WTC11 (cell line): ENCODE data around the gene NAV2.

Source experiments
- FOXP1 ChIP-seq: sonication (generic); formaldehyde crosslinking; IDR thresholded peaks from 2 replicates; pipeline ENCODE4 v1.8.0; 2022; ENCODE audit warnings: missing genetic modification reagents, mild to moderate bottlenecking, moderate library complexity, borderline replicate concordance
- MYBL2 ChIP-seq: sonication (generic); formaldehyde crosslinking; IDR thresholded peaks from 2 replicates; pipeline ENCODE4 v1.8.1; 2023; ENCODE audit warnings: mild to moderate bottlenecking, moderate library complexity, missing genetic modification reagents
- SP1 ChIP-seq: sonication (generic); formaldehyde crosslinking; conservative IDR thresholded peaks from 2 replicates; pipeline ENCODE4 v1.8.1; 2022; ENCODE audit warnings: missing genetic modification reagents
- TF ChIP-seq, protein P1 (sequence below): sonication (generic); formaldehyde crosslinking; IDR thresholded peaks from 2 replicates; pipeline ENCODE4 v1.8.0; 2022; ENCODE audit warnings: missing genetic modification reagents
- TF ChIP-seq, protein P2 (sequence below): fragments of 200-600 bp; IDR thresholded peaks from 2 replicates; pipeline ENCODE4 v1.8.0; 2022; ENCODE audit warnings: antibody characterized with exemption
- TF ChIP-seq, protein P3 (sequence below): fragments of 250-450 bp; sonication (Bioruptor Pico); IDR thresholded peaks from 2 replicates; pipeline ENCODE4 v1.9.0; 2021; ENCODE audit warnings: mild to moderate bottlenecking
- TF ChIP-seq, protein P4 (sequence below): sonication (generic); formaldehyde crosslinking; IDR thresholded peaks from 2 replicates; pipeline ENCODE4 v1.8.1; 2023; ENCODE audit warnings: mild to moderate bottlenecking, missing genetic modification reagents

DNA sequence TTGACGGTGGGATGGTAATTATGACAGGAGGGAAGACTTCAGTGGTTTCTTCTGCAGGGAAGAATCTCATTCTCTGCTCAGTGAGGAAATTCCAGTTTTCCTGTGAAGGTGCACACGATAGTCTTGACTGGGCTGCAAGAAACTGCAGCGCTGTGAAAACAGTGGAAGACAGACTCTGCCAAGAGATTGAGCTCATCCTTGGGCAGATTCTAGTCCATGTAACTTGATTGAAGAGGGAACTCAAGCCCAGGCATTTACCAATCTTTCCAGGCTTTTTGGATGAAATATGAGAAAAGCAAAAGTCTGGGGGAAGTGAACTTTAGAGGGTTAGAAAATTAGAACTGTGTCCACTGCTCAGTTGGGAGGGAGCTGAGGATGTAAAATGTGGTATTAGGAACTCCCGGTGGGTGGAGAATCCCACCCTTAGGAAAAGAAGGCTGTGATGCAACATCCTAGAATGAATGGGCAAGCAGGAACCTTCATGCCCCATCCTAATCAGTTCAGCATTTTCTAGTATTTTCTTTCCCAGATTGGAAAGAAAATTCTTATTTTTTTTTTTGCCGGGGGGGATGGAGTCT lies 235.0 kb downstream of the NAV2 start:
- TF ChIP-seq, protein P1, sequence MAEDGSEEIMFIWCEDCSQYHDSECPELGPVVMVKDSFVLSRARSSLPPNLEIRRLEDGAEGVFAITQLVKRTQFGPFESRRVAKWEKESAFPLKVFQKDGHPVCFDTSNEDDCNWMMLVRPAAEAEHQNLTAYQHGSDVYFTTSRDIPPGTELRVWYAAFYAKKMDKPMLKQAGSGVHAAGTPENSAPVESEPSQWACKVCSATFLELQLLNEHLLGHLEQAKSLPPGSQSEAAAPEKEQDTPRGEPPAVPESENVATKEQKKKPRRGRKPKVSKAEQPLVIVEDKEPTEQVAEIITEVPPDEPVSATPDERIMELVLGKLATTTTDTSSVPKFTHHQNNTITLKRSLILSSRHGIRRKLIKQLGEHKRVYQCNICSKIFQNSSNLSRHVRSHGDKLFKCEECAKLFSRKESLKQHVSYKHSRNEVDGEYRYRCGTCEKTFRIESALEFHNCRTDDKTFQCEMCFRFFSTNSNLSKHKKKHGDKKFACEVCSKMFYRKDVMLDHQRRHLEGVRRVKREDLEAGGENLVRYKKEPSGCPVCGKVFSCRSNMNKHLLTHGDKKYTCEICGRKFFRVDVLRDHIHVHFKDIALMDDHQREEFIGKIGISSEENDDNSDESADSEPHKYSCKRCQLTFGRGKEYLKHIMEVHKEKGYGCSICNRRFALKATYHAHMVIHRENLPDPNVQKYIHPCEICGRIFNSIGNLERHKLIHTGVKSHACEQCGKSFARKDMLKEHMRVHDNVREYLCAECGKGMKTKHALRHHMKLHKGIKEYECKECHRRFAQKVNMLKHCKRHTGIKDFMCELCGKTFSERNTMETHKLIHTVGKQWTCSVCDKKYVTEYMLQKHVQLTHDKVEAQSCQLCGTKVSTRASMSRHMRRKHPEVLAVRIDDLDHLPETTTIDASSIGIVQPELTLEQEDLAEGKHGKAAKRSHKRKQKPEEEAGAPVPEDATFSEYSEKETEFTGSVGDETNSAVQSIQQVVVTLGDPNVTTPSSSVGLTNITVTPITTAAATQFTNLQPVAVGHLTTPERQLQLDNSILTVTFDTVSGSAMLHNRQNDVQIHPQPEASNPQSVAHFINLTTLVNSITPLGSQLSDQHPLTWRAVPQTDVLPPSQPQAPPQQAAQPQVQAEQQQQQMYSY (CRISPR knock-in tag) = no peak
- TF ChIP-seq FOXP1 (CRISPR knock-in tag) = no peak
- TF ChIP-seq, protein P2, sequence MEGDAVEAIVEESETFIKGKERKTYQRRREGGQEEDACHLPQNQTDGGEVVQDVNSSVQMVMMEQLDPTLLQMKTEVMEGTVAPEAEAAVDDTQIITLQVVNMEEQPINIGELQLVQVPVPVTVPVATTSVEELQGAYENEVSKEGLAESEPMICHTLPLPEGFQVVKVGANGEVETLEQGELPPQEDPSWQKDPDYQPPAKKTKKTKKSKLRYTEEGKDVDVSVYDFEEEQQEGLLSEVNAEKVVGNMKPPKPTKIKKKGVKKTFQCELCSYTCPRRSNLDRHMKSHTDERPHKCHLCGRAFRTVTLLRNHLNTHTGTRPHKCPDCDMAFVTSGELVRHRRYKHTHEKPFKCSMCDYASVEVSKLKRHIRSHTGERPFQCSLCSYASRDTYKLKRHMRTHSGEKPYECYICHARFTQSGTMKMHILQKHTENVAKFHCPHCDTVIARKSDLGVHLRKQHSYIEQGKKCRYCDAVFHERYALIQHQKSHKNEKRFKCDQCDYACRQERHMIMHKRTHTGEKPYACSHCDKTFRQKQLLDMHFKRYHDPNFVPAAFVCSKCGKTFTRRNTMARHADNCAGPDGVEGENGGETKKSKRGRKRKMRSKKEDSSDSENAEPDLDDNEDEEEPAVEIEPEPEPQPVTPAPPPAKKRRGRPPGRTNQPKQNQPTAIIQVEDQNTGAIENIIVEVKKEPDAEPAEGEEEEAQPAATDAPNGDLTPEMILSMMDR = no peak
- TF ChIP-seq MYBL2 (CRISPR knock-in tag) = no peak
- TF ChIP-seq SP1 (CRISPR knock-in tag) = no peak
- TF ChIP-seq, protein P3, sequence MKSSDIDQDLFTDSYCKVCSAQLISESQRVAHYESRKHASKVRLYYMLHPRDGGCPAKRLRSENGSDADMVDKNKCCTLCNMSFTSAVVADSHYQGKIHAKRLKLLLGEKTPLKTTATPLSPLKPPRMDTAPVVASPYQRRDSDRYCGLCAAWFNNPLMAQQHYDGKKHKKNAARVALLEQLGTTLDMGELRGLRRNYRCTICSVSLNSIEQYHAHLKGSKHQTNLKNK (CRISPR knock-in tag) = no peak
- TF ChIP-seq, protein P4, sequence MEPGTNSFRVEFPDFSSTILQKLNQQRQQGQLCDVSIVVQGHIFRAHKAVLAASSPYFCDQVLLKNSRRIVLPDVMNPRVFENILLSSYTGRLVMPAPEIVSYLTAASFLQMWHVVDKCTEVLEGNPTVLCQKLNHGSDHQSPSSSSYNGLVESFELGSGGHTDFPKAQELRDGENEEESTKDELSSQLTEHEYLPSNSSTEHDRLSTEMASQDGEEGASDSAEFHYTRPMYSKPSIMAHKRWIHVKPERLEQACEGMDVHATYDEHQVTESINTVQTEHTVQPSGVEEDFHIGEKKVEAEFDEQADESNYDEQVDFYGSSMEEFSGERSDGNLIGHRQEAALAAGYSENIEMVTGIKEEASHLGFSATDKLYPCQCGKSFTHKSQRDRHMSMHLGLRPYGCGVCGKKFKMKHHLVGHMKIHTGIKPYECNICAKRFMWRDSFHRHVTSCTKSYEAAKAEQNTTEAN (CRISPR knock-in tag) = no peak
